Suppressor macrophage (primary cell): Measurements from ENCODE around the gene SLC25A40.
"Not testable (repeated sequence)": the region's sequence is repeated elsewhere in the genome, so short reads cannot be mapped to it uniquely, and the experiment has no call there.

Experiments used
- DNase-seq, 4 experiments: peaks; one replicate each; pipeline ENCODE4 v3.0.0-alpha.2; 2020 to 2022

Gene SLC25A40

GRCh38 chr7:87872346-87872745 is 3.8 kb downstream of the SLC25A40 start:
- peak in 2 of 4 experiments; percentile 35 to 42 for DNase-seq

GRCh38 chr7:87870471-87870870 is 5.7 kb downstream of the SLC25A40 start:
- DNase-seq: no peak

DNA sequence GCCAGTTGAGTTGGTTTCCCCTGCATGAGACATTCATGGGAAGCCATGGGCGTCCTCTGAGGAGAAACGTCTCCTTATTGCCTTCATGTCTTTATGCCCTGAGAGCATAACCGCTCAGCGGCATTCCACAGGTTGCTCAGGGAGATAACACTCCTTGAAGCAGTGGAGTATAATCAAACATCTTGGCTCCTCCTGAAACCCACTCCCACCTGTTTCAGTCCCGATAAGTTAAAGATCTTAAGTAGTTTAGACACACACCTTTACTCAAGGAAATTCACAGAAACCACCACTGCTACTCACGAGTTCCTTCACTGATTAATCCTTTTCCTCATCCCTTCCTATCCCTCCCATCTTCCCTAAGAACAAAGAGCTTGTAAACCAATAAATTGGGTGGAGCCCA is 9.6 kb downstream of the SLC25A40 start:
- not testable (repeated sequence) for DNase-seq

GRCh38 chr7:87866089-87866488 is 10.1 kb downstream of the SLC25A40 start:
- no peak for DNase-seq

DNA sequence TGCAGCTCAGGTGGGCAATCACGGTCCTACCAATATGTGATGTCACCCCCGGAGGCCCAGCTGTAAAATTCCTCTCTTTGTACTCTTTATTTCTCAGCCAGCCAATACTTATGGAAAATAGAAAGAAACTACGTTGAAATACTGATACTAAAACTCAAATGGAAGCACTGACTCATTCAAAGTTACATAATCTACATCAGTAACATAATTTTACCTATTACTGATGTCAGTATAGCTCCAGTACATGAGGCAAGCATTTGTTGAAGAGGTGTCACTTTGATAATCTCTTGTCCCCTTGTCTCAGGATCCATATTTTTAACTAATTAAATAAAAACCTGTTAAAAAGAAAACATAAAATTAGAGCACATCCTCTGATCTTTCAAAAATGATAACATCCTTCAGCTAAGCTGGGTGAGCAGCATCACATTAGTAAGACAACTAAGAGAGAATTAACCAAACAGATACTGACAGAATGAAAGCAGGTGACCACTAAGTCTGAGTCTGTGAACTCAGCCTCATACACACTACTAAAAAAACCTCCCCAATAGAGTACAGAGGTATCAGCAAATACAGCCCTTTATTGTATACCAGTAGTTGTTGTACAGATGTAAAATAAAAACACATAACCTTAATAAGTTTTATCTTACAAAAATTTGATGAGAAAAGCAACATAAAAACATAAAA is 17.6 kb downstream of the SLC25A40 start:
- DNase-seq: peak in 2 of 4 experiments; percentile 27 to 28

DNA sequence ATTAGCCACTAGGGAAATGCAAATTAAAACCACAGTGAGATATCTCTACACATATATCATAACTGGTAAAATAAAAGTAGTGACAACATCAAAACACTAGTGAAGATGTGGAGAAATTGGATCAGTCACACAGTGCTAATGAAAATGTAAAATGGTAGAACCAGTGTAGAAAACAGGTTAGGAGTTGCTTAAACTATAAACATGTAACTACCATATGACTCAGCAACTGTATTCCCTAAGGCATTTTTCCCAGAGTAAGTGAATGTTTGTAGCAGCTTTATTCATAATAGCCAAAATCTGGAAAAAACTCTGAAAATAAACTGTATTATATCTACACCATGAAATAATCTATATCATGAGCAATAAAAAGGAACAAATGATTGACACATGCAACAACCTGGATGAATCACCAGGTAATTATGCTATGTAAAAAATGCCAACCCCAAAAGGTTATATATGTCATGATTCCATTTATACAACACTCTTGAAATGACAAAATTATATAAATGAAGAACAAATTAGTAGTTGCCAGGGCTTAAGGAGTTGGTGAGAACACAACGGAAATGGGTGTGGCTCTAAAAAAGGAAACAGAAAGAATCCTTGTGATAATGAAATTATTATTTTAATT is 22.8 kb downstream of the SLC25A40 start:
- DNase-seq: no peak

GRCh38 chr7:87852306-87852705 is 23.9 kb downstream of the SLC25A40 start:
- DNase-seq: peak; percentile 31 to 65 (median 63)

DNA sequence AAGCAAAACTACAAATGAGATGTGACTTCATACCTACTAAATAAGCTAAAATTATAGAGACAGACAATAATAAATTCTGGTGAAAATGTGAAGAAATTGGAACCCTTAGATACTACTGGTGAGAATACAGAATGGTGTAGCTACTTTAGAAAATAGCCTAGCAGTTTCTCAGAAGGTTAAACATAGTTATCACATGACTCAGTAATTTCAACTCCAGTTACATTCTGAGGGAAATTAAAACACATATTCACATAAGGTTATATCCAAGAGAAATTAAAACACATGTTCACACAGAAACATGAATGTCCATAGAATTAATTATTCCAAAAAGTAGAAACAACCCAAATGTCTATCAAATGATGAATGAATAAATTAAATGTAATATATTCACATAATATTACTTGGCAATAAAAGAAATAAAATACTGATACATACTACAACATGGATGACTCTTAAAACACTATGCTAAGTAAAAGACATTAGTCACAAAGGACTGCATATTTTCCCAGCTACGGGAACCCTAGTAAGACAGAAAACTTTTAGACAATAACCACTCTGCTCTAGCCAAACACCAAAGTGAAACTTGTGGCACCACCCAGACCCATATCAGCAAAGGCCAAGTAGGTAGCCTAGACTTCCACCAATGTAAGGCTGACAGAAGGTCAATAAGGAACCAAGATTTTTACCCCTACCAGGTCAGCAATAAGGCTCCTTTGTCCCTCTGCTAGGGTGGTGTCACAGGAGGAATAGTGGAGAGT is 25.1 kb downstream of the SLC25A40 start:
- DNase-seq: no peak

DNA sequence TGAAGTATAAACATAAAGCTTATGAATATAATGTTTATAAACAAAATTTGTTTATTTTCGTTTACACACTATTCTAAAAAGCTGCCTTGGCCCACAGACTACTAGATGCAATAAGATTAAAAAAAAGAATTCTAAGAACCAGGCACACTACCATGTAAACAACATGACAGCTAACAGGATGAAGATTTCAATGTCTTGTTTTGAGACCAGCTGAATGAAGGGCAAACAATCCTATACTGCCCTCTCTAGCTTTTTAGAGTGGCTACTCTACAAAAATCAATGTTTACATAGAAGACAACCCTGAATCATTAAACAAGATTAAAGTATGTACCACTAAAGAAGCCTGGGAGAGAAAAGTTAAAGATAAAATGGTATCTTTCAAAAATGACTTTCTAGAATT is 38.6 kb downstream of the SLC25A40 start:
- DNase-seq: no peak

- no peak for DNase-seq
Measured at GRCh38 chr7:87833130-87833529, 43.0 kb downstream of the SLC25A40 start.

GRCh38 chr7:87831097-87831496 is 45.1 kb downstream of the SLC25A40 start:
- DNase-seq: no peak

DNA sequence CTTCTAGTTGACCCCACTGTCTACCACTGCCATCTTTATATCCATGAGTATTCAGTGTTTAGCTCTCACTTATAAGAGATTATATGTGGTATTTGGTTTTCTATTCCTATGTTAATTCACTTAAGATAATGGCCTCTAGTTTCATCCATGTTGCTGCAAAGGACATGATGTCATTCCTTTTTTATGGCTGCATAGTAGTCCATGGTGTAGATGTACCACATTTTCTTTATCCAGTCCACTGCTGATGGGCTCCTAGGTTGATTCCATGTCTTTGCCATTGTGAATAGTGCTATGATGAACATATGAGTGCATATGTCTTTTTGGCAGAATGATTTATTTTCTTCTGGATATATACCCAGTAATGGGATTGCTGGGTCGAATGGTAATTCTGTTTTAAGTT is 47.8 kb downstream of the SLC25A40 start:
- not testable (repeated sequence) for DNase-seq

DNA sequence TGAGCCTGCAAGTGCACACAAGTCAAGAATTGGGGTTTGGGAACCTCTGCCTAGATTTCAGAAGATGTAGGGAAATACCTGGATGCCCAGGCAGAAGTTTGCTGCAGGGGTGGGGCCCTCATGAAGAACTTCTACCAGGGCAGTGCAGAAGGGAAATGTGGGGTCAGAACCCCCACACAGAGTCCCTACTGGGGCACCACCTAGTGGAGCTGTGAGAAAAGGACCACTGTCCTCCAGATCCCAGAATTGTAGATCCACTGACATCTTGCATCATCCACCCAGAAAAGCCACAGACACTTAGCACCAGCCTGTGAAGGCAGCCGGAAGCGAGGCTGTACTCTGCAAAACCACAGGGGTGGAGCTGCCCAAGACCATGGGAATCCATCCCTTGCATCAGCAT is 50.8 kb downstream of the SLC25A40 start:
- DNase-seq: not testable (repeated sequence)

- not testable (repeated sequence) for DNase-seq
Measured at GRCh38 chr7:87822056-87822455, 54.1 kb downstream of the SLC25A40 start.

- DNase-seq: no peak
Measured at GRCh38 chr7:87818336-87818735, 57.8 kb downstream of the SLC25A40 start.

GRCh38 chr7:87816389-87816788 is 59.8 kb downstream of the SLC25A40 start:
- DNase-seq: no peak

DNA sequence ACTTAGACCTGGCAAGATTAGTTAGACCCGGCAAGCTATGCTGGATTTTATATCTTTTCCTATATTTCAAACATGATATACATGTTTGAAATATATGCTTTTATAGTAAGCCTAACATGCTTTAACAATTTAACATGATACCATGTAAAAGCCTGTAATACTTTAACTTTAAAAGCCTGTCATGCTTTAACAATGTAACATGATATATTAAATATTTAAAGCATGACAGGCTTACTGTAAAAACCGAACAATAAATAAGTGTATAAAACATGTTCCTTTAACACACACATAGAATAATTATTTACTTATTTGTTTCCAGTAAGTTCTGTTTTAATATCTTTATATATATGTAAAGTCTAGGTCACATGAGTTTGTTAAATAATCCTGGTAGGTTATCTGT is 65.4 kb downstream of the SLC25A40 start:
- no peak for DNase-seq

- no peak for DNase-seq
Measured at GRCh38 chr7:87810130-87810529, 66.0 kb downstream of the SLC25A40 start.

GRCh38 chr7:87806150-87806549 is 70.0 kb downstream of the SLC25A40 start:
- no peak for DNase-seq

GRCh38 chr7:87797798-87798403 is 78.3 kb downstream of the SLC25A40 start:
- peak; percentile 26 to 71 (median 60) for DNase-seq

- no peak for DNase-seq
Measured at GRCh38 chr7:87797395-87797794, 78.8 kb downstream of the SLC25A40 start.

- no peak for DNase-seq
Measured at GRCh38 chr7:87785368-87785995, 90.7 kb downstream of the SLC25A40 start.

DNA sequence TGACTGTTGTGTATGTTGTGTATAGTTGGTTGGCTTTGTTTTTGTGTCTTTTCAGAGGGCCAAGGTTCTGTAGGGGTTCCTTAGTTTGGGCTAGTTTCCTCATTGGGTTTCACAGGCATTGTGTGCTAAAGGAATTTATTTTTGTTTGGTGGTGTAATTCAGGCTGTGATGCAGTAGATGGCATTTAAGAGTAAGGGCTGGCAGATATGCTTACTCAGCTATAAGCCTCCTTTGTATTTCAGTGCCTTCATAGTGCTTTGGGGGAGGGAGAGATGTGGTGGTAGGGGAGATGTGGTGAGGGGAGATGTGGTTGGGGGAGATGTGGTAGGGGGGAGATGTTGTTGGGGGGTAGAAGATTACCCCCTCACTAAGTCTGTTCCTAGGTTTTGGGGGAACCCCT is 91.7 kb downstream of the SLC25A40 start:
- no peak for DNase-seq
